ENCODE data around the gene KIF20B. TPM values are rescaled to one million over a fixed set of nuclear protein-coding genes. Genes with fewer than 3 reads are reported as not detected.
A peak's percentile ranks its signal among the peaks of the same experiment; 100 is the strongest.

KIF20B gene
- total RNA-seq, 6 experiments from 2014 or later, result 15.1 to 41.5 (median 36.8) TPM

DNA sequence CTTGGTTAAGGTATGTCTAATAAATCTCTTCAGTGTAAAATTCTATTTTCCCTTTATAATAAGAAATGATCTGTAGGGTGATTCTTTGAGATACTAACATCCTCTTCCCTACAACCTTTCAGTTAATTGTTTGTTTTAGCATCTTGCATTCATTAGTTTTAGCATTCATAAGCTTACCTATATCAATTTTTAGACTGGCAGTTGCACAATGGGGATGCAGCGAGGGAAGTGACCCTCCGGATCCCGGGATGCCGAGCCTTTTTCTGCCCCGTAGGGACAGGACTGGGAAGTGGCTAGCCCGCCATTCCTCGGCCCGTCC lies 508 bp upstream of the KIF20B start:
- no peak for DNase-seq
- Mint-ChIP-seq H3K36me3 (ENCODE audit: low read depth) (peaks cover 5% of the 10 kb centered on the region; the same call in 1 of the 2 replicates), H3K4me3 (peak overlapping the region; percentile 99), H3K9me3 (no peaks in the 10 kb centered on the region), H3K27ac (peak overlapping the region; percentile 97), H3K27me3 (ENCODE audit: insufficient read depth) (no peaks in the 10 kb centered on the region), H3K4me1 (ENCODE audit: low read depth) (peaks cover 43% of the 10 kb centered on the region)
- TF ChIP-seq, protein P1, sequence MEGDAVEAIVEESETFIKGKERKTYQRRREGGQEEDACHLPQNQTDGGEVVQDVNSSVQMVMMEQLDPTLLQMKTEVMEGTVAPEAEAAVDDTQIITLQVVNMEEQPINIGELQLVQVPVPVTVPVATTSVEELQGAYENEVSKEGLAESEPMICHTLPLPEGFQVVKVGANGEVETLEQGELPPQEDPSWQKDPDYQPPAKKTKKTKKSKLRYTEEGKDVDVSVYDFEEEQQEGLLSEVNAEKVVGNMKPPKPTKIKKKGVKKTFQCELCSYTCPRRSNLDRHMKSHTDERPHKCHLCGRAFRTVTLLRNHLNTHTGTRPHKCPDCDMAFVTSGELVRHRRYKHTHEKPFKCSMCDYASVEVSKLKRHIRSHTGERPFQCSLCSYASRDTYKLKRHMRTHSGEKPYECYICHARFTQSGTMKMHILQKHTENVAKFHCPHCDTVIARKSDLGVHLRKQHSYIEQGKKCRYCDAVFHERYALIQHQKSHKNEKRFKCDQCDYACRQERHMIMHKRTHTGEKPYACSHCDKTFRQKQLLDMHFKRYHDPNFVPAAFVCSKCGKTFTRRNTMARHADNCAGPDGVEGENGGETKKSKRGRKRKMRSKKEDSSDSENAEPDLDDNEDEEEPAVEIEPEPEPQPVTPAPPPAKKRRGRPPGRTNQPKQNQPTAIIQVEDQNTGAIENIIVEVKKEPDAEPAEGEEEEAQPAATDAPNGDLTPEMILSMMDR (IDR thresholded peaks at IDR 0.05), result no peak

DNA sequence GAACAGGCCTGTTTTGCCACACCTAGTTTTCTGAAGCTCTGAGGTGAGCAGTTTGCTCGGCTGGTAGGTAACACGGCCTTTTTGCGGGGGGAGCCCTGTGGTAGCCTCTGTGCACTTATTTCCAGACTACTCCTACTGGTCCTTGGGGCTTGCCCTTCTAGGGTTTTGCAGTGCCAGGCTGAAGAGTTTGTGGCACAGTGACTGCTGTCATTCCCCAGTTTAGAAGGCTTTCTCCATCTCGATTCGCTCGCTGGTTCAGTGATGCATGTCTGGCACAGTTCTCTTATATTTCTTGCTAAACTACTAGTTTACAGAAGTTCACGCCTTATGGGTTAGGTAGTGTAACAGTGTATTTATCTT lies 711 bp downstream of the KIF20B start:
- Mint-ChIP-seq H3K36me3 (ENCODE audit: low read depth) (peaks cover 5% of the 10 kb centered on the region; the same call in 1 of the 2 replicates), H3K27me3 (ENCODE audit: insufficient read depth) (no peaks in the 10 kb centered on the region), H3K4me3 (peak overlapping the region; percentile 99), H3K27ac (peak overlapping the region; percentile 97), H3K4me1 (ENCODE audit: low read depth) (peaks cover 53% of the 10 kb centered on the region), H3K9me3 (no peaks in the 10 kb centered on the region)
- TF ChIP-seq, protein P1 (IDR thresholded peaks at IDR 0.05), result no peak
- DNase-seq, result no peak

- Mint-ChIP-seq H3K27ac (peak overlapping the region; percentile 84), H3K4me3 (peak overlapping the region; percentile 71), H3K4me1 (ENCODE audit: low read depth) (peaks cover 60% of the 10 kb centered on the region), H3K36me3 (ENCODE audit: low read depth) (peaks cover 5% of the 10 kb centered on the region; the same call in 1 of the 2 replicates), H3K9me3 (no peaks in the 10 kb centered on the region), H3K27me3 (ENCODE audit: insufficient read depth) (no peaks in the 10 kb centered on the region)
- DNase-seq, result no peak
- TF ChIP-seq, protein P1 (IDR thresholded peaks at IDR 0.05), result no peak
Measured at GRCh38 chr10:89705466-89705865, 4.1 kb downstream of the KIF20B start.

DNA sequence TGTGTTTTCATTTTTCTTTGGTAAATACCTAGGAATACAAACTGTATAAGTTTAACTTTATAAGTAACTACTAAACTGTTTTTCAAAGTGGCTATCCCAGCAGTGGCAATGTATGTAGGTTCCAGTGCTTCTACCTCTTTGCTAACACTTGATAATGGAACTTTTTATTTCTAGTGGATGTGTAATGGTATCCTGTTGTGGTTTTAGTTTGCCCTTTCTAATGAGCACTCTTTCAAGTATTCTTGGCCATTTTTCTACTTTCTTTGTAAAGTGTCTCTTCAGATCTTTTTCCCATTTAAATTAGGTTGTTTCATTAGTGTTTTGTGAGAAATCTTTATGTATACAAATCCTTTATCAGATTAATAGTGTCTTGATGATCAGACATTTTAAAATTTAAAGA lies 4.6 kb downstream of the KIF20B start:
- TF ChIP-seq, protein P1 (IDR thresholded peaks at IDR 0.05), result no peak
- DNase-seq, result no peak
- Mint-ChIP-seq H3K36me3 (ENCODE audit: low read depth) (peaks cover 5% of the 10 kb centered on the region; the same call in 1 of the 2 replicates), H3K4me1 (ENCODE audit: low read depth) (peaks cover 60% of the 10 kb centered on the region), H3K4me3 (peak overlapping the region; percentile 71), H3K27ac (peak overlapping the region; percentile 84), H3K9me3 (no peaks in the 10 kb centered on the region), H3K27me3 (ENCODE audit: insufficient read depth) (no peaks in the 10 kb centered on the region)

DNA sequence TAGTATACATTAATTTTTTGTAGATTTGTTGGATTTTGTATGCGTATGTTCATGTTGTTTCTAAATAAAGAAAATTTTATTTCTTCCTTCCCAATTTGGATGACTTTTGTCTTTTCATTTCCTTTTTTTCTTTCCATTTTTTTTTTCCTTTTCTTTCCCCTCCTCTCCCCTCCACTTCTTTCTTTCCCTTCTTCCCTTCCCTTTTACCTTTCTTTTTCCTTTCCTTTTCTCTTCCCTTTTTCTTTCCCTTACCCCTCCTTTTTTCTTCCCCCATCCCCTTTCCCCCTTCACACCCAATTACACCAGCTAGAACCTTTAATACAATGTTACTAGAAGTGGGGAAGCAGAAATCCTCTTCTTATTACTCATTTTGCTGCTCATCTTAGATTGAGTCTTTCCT lies 6.0 kb downstream of the KIF20B start:
- TF ChIP-seq, protein P1 (IDR thresholded peaks at IDR 0.05), result no peak
- no peak for DNase-seq
- no peaks in the 10 kb centered on the region for H3K9me3 Mint-ChIP-seq
- H3K4me1 Mint-ChIP-seq (ENCODE audit: low read depth), result peaks cover 60% of the 10 kb centered on the region
- H3K27me3 Mint-ChIP-seq (ENCODE audit: insufficient read depth), result no peaks in the 10 kb centered on the region
- peaks cover 14% of the 10 kb centered on the region for H3K36me3 Mint-ChIP-seq (ENCODE audit: low read depth)
- H3K4me3 Mint-ChIP-seq, result no peak overlapping the region
- H3K27ac Mint-ChIP-seq, result peak overlapping the region; percentile 69

- TF ChIP-seq, protein P1 (IDR thresholded peaks at IDR 0.05), result no peak
- Mint-ChIP-seq H3K9me3 (no peaks in the 10 kb centered on the region), H3K27me3 (ENCODE audit: insufficient read depth) (no peaks in the 10 kb centered on the region), H3K36me3 (ENCODE audit: low read depth) (peaks cover 12% of the 10 kb centered on the region), H3K4me1 (ENCODE audit: low read depth) (peaks cover 40% of the 10 kb centered on the region), H3K27ac (peak overlapping the region; percentile 22; the same call in 1 of the 2 replicates), H3K4me3 (no peak overlapping the region)
- no peak for DNase-seq
Measured at GRCh38 chr10:89710753-89711152, 9.4 kb downstream of the KIF20B start.
